GM18511 (cell line): ENCODE measurements around the gene OVCA2.

Experiments
- ATAC-seq: cut with Tn5 transposase; IDR thresholded peaks from one replicate; pipeline ENCODE4 v1.9.1; 2021; ENCODE audit warnings: mild to moderate bottlenecking, moderate library complexity; ENCODE audit not compliant: unreplicated experiment

OVCA2 gene

GRCh38 chr17:2051933-2052559, 10.2 kb downstream of the OVCA2 start:
- ATAC-seq = no peak

DNA sequence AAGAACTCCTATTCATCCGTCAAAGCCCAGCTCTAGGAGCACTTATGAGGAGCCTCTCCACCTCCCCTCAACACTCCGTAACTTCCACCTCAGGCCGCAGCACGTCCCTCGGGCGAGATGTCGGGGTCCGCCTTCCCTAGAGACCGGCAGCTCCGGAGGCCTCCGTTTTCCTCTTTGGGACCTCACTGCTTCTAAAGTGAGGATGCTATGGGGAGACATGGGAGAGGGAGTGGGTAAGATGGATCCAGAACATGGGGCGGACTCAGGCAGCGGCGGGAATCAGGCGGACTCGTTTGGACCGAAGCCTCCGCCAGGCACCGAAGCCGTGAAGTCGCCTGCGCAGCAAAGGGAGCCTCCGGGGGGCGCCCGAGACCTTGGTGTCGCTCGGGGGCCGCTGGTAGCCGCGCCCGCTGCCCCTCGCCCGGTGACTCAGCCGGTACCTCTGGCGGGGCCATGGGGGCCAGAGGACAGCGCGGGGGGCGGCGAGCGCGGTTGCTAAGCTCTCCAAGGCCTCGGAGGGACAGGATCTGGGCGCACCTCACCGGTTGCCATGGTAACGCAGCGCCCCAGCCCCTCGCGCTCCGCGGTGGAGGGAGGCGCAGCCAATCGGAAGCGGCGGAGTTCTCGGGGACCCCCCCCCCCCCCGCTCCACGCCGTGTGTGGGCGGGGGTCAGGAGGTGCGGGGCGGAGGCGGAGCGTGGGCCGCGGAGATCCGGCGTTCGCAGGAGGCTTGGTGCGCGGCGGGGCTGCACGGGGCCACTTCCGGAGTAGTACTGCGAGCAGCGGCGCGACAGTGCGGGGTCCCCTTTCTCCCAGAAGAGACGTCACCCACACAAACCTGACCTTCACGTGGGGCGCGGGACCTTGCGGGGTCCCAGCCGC, 11.8 kb downstream of the OVCA2 start:
- no peak for ATAC-seq

- no peak for ATAC-seq
Observed at GRCh38 chr17:2054262-2054511, 12.4 kb downstream of the OVCA2 start.

DNA sequence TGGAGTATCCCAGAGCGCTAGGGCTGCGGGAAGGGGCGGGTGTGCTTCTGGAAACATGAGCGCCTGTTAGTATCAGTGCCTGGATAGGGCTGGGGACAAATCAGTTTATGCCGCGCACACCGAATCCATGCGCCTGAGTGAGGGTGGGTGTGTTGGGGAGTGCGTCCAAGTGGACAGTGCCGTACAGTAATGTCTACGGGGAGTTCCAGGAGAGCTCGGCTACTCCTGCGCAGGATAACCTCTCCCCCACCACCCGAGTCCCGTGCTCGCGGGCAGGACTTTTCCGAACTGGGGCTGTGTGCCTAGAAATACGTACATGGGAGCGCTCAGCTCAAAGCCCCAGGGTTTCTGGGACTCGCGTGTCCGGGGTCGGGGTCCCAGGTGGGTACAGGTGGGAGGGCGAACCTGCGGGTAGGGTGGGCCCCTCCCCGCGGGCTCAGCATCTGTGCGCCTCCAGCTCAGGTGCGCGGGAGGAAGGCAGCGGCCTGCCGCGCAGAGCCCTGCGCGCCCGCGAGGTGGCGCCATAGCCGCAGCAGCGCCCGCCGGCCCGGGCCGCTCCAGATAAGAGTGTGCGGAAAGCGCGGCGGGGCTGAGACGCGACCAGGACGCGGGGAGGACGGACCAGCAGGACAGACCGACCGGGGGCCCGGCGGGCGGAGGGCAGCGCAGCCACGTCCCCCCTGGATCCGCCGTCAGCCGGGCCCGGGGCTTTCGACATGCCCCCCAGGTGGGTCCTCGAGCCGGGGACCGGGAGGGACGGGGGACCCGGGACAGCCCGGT, 12.9 kb downstream of the OVCA2 start, which contains the start of gene HIC1:
TSS of gene HIC1 (plus strand) at position 592 of the 780 bp plus-strand sequence. CDS start 1,588 bp downstream, outside the sequence.
- peak; percentile 44 for ATAC-seq

- ATAC-seq = no peak
Observed at GRCh38 chr17:2055292-2056205, 13.7 kb downstream of the OVCA2 start.

DNA sequence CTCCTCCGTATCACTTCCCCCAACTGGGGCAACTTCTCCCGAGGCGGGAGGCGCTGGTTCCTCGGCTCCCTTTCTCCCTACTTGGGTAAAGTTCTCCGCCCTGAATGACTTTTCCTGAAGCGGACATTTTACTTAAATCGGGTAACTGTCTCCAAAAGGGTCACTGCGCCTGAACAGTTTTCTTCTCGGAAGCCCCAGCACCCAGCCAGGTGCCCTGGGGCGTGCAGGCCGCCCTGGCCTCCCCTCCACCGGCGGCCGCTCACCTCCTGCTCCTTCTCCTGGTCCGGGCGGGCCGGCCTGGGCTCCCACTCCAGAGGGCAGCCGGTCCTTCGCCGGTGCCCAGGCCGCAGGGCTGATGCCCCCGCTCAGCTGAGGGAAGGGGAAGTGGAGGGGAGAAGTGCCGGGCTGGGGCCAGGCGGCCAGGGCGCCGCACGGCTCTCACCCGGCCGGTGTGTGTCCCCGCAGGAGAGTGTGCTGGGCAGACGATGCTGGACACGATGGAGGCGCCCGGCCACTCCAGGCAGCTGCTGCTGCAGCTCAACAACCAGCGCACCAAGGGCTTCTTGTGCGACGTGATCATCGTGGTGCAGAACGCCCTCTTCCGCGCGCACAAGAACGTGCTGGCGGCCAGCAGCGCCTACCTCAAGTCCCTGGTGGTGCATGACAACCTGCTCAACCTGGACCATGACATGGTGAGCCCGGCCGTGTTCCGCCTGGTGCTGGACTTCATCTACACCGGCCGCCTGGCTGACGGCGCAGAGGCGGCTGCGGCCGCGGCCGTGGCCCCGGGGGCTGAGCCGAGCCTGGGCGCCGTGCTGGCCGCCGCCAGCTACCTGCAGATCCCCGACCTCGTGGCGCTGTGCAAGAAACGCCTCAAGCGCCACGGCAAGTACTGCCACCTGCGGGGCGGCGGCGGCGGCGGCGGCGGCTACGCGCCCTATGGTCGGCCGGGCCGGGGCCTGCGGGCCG, 14.7 kb downstream of the OVCA2 start:
- no peak for ATAC-seq

- ATAC-seq = no peak
Observed at GRCh38 chr17:2057175-2057759, 15.4 kb downstream of the OVCA2 start.

DNA sequence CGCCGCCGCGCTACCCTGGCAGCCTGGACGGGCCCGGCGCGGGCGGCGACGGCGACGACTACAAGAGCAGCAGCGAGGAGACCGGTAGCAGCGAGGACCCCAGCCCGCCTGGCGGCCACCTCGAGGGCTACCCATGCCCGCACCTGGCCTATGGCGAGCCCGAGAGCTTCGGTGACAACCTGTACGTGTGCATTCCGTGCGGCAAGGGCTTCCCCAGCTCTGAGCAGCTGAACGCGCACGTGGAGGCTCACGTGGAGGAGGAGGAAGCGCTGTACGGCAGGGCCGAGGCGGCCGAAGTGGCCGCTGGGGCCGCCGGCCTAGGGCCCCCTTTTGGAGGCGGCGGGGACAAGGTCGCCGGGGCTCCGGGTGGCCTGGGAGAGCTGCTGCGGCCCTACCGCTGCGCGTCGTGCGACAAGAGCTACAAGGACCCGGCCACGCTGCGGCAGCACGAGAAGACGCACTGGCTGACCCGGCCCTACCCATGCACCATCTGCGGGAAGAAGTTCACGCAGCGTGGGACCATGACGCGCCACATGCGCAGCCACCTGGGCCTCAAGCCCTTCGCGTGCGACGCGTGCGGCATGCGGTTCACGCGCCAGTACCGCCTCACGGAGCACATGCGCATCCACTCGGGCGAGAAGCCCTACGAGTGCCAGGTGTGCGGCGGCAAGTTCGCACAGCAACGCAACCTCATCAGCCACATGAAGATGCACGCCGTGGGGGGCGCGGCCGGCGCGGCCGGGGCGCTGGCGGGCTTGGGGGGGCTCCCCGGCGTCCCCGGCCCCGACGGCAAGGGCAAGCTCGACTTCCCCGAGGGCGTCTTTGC, 16.2 kb downstream of the OVCA2 start:
- ATAC-seq = no peak

GRCh38 chr17:2058586-2059546, 17.0 kb downstream of the OVCA2 start:
- ATAC-seq = no peak

DNA sequence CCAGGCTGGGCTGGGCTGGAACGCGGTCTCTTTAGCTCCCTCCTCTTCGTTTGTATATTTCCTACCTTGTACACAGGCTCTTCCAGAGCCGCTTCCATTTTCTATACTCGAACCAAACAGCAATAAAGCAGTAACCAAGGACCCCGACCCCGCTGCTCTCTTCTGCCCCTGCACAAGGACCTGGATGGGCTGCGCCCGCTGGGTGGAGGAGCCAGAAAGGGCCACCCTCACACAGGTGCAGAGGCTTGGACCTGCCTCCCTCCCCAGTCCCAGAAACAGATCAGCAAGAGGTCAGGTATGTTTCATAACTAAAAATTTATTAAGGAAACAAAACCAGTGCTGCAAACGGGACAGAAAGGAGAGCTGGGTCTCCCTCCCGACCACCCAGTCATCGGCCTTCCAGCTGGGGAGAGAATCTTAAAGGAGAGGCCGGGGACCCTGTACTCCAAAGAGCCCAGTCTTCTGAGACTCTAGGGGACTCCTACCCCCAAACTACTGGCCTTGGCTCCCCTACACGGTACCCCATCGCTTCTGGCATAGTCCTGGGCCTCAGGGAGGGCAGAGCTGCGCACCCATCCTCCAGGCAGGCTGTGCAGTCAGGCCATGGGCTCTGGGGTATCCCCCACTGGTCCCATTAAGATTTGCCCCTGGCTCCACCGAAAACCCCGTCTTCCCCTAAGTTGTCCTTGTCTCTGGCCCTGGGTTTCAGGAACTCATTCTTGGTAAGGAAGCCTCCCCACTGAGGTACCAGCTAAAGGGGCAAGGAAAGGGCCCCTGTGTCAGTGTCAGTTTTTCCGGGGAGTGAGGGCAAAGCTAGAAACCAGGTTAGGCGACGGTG, 17.9 kb downstream of the OVCA2 start:
- no peak for ATAC-seq

- ATAC-seq = no peak
Observed at GRCh38 chr17:2060385-2060658, 18.5 kb downstream of the OVCA2 start.

GRCh38 chr17:2060681-2061440, 19.0 kb downstream of the OVCA2 start:
- ATAC-seq = no peak

DNA sequence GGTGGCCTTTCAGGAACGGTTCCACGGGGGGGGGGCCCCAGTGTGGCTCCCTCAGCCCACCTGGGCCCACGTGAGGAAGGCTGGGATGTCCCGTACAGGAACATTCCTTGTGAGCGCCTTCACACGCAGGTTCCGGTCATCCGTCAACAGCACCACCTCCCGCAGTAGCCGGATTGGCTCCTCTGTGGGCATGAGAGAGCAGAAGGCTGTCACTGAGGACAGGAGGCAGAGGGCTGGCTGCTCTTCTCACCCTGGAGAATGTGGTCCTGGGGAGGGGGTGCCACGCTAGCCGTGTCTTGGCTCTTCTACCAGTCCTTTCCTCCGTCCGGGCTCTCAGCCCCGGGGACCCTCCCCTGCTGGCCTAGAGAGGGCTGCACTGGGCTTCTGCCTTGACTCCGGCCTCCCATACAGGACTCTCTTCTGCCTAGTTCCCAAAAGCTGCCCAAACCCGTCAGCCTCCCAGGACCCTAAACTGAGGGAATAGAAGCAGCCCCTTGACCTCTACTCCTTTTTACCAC, 19.7 kb downstream of the OVCA2 start:
- no peak for ATAC-seq

- ATAC-seq = no peak
Observed at GRCh38 chr17:2062571-2063183, 20.9 kb downstream of the OVCA2 start.
